ENCODE measurements around the gene KISS1R.

The KISS1R gene

DNA sequence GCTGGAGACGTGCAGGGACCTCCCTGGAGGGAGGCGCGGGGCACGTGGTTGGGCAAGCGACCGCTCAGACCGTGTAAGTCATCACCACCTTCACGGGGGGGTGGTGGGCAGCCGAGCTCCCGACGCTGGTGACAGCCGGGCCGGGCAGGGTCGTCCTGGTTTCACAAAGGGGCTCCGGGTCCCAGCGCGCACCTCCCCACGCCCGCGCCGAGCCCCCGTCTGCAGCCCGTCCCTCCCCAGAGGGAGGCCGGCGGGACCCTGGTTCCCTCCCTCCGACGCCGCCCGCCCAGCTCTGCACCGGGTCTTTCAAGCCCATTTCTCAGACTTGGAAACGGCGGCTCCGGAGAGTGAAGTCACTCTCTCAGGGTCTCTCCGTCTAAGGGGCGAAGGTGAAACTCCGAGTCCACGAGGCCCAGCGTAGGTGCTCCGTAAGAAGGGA is 8.0 kb downstream of the KISS1R start:
- DNase-seq, result no peak

DNA sequence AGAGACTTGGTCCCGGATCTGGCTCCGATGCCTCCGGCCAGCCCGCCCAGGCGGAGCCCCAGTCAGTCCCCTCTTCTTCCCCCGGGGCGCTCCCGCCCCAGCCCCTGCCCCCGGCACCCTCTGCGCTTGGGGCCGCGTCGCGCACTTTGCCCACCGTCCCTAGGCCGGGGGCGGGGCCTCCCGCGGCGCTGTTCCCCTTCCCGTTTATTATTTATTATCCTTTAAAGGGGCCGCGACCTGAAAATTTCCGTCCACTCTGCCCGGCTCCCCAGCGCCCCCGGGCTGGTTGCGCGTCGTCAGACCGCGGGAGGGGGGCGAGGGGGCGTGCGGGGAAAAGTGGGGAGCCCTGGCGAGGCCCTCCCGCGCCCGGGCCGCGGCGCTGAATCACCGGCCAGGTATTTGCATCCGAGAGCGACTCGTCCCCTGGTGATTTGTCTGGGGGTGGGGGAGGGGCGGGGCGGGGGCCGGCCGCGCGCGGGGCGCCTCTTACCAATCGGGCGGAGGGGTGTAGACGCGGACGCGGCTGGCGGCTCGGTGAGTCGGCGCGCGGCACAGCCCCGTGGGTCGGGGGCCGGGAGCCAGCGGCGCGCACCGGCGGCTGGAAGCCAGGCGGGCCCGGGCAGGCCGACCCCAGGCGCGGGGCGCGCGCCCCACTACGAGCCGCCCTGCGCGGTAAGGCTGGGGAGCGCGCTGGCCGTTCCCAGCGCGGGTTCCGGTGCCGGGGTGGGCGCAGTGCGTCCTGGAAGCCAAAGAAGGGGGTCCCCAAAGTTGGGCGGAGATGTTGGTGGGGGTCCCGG is 8.6 kb downstream of the KISS1R start, which contains the start of gene ARID3A:
Gene ARID3A (plus strand): TSS at position 510 of the 797 bp plus-strand sequence. CDS start 3,494 bp downstream, outside the sequence.
- DNase-seq, result peak; percentile 75

DNA sequence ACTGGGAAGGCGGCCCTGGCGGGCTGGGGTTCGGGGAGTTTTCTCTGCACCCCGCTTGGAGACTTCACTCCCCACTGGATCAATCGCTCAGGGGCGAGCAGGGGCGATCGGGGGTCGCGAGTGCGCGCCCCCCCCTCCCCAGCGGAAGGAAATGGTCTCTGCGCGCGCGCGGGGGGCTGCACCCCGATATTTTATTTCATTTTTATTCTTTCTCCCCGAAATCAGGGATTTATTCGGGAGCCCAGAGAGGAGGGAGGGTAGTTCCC is 9.1 kb downstream of the KISS1R start:
- no peak for DNase-seq

DNA sequence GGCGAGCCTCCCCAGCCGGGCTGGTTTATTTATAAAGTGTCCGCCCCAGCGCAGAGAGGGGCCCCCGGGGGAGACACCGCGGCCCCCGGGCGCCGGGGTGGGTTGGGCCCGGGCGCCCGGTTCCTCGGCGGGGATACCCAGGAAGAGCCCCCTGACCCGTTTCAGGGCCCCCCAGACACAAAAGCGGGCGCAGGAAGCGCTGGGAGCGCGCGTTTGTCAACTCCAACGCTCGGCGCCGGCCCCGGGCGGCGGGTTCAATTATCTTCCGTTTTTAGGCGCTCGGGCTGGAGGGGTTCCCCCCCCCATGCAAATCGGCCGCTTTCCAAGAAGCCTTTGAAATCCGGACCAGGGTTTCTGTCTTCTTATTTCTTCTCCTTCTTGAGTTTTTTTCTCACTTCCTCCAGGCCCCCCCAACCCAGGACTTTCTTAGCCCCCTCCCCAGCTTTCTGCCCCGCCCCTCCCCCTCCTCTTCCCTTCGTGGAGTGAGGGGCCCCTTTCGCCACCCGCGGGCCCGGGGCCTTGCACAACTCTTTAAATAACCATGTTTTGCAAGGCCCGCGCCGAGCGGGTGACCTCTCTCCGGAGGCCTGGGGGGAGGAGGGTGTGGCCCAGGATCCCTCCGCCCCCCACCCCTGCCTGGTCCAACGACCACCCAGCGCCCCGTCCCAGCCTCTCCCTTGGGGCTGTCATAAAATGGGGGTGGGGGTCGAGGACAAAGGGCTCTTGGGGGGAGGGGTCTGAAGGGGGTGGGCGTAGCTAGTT is 9.6 kb downstream of the KISS1R start:
- peak; percentile 30 for DNase-seq

DNA sequence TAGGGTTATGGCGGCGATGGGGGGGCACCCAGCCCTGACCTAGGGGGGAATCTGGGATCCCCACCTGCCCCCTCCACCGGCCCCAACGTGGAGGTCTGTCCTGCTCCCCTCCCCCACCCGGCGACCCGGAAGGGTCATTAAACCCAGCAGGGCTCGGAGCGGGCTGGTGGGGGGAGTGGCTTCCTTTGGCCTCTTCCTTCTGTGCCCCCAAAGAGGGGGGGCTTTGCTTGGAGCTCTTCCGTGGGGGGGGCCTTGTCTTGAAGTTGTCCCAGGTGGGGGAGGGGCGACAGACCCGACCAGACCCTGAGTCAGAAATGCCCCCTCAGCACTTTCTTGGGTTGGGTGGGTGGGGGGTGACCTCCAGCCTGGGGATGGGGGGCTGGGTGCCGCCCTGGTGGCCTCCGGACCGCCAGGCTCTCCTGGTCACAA is 10.2 kb downstream of the KISS1R start:
- no peak for DNase-seq

GRCh38 chr19:927780-928401 is 10.8 kb downstream of the KISS1R start:
- no peak for DNase-seq

DNA sequence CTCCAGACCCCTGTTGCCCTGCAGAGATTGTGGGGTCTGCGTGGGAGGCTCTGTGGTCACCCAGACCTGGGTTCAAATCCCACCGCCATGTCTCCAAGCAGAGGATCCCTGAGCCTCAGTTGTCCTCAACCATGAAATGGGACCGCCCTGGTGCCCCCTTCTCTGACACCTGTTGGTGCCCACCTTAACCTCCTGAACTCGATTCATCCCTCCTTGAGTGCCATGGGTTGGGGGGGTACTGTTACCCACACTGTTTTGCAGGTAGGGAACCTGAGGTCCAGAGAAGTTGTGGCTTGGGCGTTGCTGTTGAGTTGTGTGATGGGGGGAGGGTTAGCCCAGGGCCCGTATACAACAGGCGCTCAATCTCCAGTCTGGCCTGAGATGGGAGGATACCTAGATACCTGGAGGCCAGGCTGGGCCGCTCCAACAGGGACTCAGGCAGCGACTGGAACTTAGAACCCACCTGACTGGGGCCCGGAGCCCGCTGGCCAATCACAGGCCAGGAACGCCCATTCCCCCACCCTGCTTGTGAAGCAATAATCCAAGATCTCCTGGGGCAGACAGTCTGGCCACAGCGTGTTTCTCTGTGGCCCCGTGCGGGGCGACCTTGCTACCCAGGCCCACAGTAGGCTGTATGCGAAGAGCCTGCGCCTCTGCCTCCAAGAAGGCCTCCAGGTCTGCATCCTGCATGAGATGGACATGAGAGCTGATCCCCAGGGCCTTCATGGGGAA is 11.5 kb downstream of the KISS1R start:
- DNase-seq, result no peak

- no peak for DNase-seq
Observed at GRCh38 chr19:929203-929890, 12.2 kb downstream of the KISS1R start.

DNA sequence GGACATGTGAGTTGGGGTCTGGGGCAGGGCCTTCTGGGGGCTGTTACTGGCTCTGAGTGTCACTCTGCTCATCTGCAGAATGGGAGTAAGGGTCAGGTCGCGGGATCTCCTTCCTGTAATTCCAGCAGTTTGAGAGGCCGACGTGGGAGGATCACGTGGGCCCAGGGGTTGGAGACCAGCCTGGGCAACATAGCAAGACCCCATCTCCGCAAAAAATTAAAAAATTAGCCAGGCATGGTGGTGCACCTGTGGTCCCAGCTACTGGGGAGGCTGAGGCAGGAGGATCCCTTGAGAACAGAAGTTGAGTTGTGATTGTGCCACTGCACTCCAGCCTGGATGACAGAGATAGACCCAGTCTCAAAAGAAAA is 12.7 kb downstream of the KISS1R start:
- DNase-seq, result no peak

DNA sequence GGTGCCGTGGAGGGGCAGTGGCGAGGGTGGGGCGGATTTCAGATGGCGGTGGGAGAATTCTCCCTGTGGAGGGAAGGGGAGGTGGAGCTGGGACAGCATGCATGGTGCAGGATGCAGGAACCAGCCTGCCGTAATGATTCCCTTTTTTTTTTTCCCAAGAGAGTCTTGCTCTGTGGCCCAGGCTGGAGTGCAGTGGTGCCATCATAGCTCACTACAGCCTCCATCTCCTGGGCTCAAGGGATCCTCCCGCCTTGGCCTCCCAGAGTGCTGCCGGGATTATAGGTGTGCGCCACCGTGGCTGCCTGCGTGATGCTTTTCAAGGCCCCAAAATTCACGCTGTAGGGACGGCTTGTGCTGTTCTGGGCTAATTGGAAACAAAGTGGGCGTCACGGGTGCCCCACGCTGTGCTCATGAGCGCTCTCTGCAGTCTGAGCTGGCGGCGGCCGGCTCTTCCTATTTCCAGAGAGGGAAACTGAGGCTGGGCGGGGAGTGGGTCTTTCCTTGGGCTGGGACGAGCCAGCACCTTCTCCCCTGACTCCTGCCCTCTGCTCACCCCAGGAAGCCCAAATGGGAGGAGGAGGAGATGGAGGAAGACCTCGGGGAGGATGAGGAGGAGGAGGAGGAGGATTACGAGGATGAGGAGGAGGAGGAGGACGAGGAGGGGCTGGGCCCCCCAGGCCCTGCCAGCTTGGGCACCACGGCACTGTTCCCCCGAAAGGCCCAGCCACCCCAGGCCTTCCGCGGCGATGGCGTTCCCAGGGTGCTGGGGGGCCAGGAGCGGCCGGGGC is 14.9 kb downstream of the KISS1R start:
- no peak for DNase-seq

GRCh38 chr19:932648-933552 is 15.8 kb downstream of the KISS1R start:
- DNase-seq, result peak; percentile 34

GRCh38 chr19:933553-933882 is 16.4 kb downstream of the KISS1R start:
- DNase-seq, result no peak

DNA sequence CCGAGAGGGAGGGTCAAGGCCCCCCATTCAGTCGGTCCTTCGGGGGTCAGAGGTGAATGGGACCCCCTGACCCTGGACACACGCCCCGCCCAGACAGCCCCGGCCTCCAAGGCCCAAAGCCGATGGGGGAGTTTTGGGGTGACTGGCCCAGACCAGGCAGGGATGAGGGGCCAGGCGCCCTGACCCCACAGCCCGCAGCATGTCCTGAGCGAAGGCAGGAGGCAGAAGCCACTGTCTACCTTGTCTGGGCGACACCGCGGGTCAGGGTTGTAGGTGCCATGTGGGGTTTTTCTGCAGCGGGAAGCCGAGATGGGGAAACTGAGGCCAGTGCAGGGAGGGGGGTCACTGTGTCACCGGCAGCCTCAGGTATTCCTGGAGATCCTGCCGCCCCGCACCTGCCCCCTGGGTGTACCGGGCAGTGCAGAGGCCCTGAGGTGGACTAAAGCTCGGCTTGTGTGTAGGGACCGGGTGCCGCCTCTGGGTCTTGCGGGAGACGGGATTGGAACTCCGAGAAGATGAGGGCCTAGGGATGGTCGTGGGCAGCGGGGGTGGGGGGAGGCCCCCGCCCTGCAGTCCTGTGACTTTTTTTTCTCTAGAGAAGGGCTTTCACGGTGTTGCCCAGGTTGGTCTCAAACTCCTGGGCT is 17.2 kb downstream of the KISS1R start:
- DNase-seq, result no peak

DNA sequence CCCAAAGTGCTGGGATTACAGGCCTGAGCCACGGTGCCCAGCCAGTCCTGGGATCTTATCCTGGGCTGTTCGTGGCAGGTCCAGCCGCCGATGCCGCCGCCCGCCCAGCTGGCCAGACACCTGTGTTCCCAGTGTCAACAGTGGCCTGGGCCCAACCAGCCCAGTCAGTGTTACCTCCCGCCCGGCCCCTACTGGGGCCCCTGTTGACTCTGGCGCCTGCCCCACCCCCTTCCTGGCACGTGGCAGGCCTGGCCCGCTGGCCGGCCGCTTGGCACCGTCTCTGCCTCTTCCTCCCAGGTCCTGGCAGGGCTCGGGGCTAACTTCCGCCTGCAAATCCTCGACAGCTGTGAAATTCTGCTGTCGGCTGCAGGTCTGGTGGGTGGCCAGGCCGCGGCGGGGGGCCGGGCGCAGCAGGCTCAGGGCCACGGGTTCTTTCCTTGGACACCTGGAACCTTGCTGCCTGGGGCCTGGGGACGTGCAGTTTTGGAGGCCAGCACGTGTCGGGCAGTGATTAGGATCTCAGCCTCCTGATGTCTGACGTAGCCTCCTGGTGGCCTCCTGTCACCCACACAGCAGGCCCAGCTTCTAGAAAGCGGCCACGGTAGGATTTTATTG is 17.8 kb downstream of the KISS1R start:
- no peak for DNase-seq

DNA sequence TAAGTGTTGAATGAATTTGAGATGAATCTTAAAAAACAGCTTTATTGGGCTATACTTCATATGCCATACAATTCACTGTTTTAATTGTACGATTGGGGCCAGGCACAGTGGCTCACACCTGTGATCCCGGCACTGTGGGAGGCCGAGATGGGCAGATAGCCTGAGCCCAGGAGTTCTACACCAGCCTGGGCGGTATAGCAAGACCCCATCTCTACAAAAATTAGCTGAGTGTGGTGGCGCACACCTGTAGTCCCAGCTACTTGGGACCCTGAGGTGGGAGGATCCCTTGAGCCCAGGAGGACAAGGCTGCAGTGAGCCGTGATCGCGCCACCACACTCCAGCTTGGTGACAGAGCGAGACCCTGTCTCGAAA is 19.0 kb downstream of the KISS1R start:
- DNase-seq, result no peak

GRCh38 chr19:937259-937694 is 20.1 kb downstream of the KISS1R start:
- DNase-seq, result peak; percentile 57

DNA sequence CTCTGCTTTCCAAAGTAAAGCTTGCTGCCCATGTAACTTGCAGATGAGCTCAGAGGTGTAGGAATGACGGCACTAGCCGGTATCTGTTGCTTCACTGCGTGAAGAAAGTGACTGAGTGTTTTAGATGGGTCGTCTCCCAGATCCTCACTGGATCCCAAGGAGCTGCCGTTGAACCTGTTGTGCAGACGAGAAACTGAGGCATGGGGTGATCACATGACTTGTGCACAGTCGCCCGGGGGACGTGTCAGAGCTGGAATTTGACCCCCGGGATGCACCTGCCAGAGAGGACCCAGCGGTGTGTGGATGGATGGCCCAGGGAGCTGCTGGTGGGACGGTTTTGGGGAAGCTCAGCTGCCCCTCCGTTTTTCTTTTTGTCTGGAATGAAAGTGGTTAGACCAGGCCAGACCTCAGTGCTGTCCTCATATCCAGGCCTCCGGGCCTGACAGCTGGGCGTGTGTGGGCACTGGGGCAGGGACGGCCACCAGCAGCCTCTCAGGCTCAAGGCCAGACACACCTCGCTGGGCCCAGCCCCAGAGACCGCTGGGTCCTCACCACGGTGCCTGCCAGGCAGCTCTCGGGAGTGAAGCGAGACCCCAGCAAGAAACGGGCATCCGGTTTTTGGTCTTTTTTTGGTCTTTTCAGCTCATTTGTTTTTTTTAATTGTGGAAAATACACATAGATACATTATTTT is 21.2 kb downstream of the KISS1R start:
- DNase-seq, result no peak

DNA sequence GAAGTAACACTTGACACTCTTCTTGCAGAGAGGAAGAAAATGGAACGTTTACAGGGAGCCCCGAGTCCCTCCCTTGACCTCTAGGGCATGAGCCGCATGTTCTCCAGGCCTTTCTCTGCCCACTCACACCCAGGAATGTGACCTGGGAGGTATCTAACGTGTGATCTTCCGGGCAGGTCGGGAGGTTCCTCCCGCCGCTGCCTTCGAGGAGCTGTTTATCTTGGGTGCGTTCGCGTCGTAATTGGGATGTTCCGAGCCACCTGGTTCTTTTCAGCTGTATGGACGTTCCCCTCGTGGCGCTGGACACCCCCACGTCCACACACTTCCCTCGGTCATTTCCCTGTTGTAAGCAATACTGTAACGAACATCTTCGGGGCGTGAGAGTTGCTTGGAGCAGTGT is 22.3 kb downstream of the KISS1R start:
- no peak for DNase-seq

DNA sequence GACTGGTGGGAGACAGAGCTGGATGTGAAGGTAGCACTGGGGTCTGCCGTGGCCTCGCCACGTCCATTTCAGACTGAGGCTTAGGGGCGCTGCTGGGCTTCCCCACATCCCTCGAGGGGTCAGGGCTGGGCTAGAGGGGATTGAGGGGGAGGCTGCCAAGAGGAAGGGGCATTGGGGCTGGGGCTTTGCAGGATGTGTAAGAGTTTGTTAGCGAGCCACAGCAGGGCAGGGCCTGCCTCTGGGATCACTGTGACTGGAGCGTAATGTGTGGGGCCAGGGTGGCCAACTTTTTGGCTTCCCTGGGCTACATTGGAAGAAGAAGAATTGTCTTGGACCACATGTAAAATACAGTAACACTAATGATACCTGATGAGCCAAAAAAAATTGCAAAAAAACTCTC is 22.8 kb downstream of the KISS1R start:
- no peak for DNase-seq

All from activated CD8-positive, alpha-beta memory T cell treated with anti-CD3 and anti-CD28 coated beads, Interleukin-2, amount 50 U/mL, for 4 hours (primary cell).